Ishikawa (cell line): ENCODE data around the gene TFF3.

Experiments
- CEBPB ChIP-seq: IDR thresholded peaks from 2 replicates; pipeline ENCODE4 v1.6.1; 2012
- CREB1 ChIP-seq: IDR thresholded peaks from 2 replicates; pipeline ENCODE4 v1.6.1; 2012; ENCODE audit warnings: low read depth
- EGR1 ChIP-seq: IDR thresholded peaks from 2 replicates; pipeline ENCODE4 v1.6.1; 2012
- EP300 ChIP-seq: IDR thresholded peaks from 2 replicates; pipeline ENCODE4 v1.6.1; 2012; ENCODE audit warnings: borderline replicate concordance
- FOXM1 ChIP-seq: IDR thresholded peaks from 2 replicates; pipeline ENCODE4 v1.6.1; 2012; ENCODE audit warnings: low read depth, borderline replicate concordance
- MAX ChIP-seq: IDR thresholded peaks from 2 replicates; pipeline ENCODE4 v1.6.1; 2012
- NFIC ChIP-seq: IDR thresholded peaks from 2 replicates; pipeline ENCODE4 v1.6.1; 2012
- RAD21 ChIP-seq: IDR thresholded peaks from 2 replicates; pipeline ENCODE4 v1.6.1; 2012; ENCODE audit warnings: low read depth
- REST ChIP-seq: IDR thresholded peaks from 2 replicates; pipeline ENCODE4 v1.6.1; 2012; ENCODE audit warnings: low read depth, mild to moderate bottlenecking
- TAF1 ChIP-seq: IDR thresholded peaks from 2 replicates; pipeline ENCODE4 v1.6.1; 2012; ENCODE audit warnings: low read depth, mild to moderate bottlenecking
- TCF12 ChIP-seq: IDR thresholded peaks from 2 replicates; pipeline ENCODE4 v1.6.1; 2012; ENCODE audit warnings: low read depth
- TEAD4 ChIP-seq: IDR thresholded peaks from 2 replicates; pipeline ENCODE4 v1.6.1; 2012
- USF1 ChIP-seq: IDR thresholded peaks from 2 replicates; pipeline ENCODE4 v1.6.1; 2012
- YY1 ChIP-seq: IDR thresholded peaks from 2 replicates; pipeline ENCODE4 v1.6.1; 2012; ENCODE audit warnings: low read depth
- ZBTB7A ChIP-seq: IDR thresholded peaks from 2 replicates; pipeline ENCODE4 v1.6.1; 2012; ENCODE audit warnings: low read depth

Gene TFF3

GRCh38 chr21:42317826-42318746 is 2.9 kb upstream of the TFF3 start:
- TF ChIP-seq CREB1 (no peak), ZBTB7A (no peak), CEBPB (no peak), NFIC (no peak), MAX (no peak), RAD21 (no peak), TAF1 (no peak), TEAD4 (no peak), TCF12 (no peak), REST (no peak), FOXM1 (no peak), EGR1 (no peak), EP300 (no peak), YY1 (no peak)

- TF ChIP-seq YY1 (no peak), EGR1 (no peak), TAF1 (no peak), USF1 (no peak), NFIC (no peak), MAX (no peak), TEAD4 (no peak), CREB1 (no peak), REST (no peak), EP300 (no peak), CEBPB (no peak), TCF12 (no peak)
These were observed 2.1 kb upstream of the TFF3 start for GRCh38 chr21:42317341-42317741.

GRCh38 chr21:42316891-42317290 is 1.7 kb upstream of the TFF3 start:
- no peak for TF ChIP-seq TCF12
- TF ChIP-seq RAD21 = no peak
- no peak for TF ChIP-seq CREB1
- no peak for TF ChIP-seq TEAD4
- TF ChIP-seq EP300 = no peak
- TF ChIP-seq ZBTB7A = no peak

GRCh38 chr21:42314616-42315295 is 453 bp downstream of the TFF3 start:
- TF ChIP-seq CEBPB (no peak), FOXM1 (no peak), MAX (no peak), ZBTB7A (no peak), EGR1 (no peak), CREB1 (no peak), TAF1 (no peak), EP300 (no peak), NFIC (no peak), TEAD4 (no peak), TCF12 (no peak), YY1 (no peak), USF1 (no peak), REST (no peak), RAD21 (no peak)
